ENCODE measurements around the gene CYP2A6. TPM values are rescaled to one million over a fixed set of nuclear protein-coding genes. Genes with fewer than 3 reads are reported as not detected.
"Not testable (repeated sequence)": the region's sequence is repeated elsewhere in the genome, so short reads cannot be mapped to it uniquely, and the experiment has no call there.

CYP2A6 gene
- total RNA-seq, 2 donors from 2014 or later: not detected

- H3K9ac ChIP-seq (ENCODE audit: extremely low read depth, low read length, poor library complexity, severe bottlenecking); H3K27ac ChIP-seq (ENCODE audit: low read depth, low read length); H3K9me3 Mint-ChIP-seq; H3K4me3 ChIP-seq (ENCODE audit: low read length); H3K27me3 ChIP-seq (ENCODE audit: control insufficient read depth, insufficient read depth, low read length, poor library complexity, severe bottlenecking); H3K36me3 ChIP-seq (ENCODE audit: control insufficient read depth, insufficient read depth, low read length); H3K36me3 Mint-ChIP-seq (ENCODE audit: low read depth); H3K9me3 ChIP-seq (ENCODE audit: control insufficient read depth, low read length); H3K4me1 ChIP-seq (ENCODE audit: control insufficient read depth, insufficient read depth, low read length): not testable (repeated sequence)
- Mint-ChIP-seq H3K27ac (peak overlapping the region; percentile 90), H3K27me3 (ENCODE audit: insufficient read depth) (peaks cover 13% of the 10 kb centered on the region), H3K4me1 (peaks cover 24% of the 10 kb centered on the region), H3K4me3 (peak overlapping the region; percentile 4)
- 72 to 80% methylated on average over 7 to 9 of the region's 9 CpGs for WGBS, 2 experiments (ENCODE audit: insufficient coverage in 1 of 2, insufficient read length in 1 of 2)
- peak; percentile 78 for DNase-seq
These were observed 27.3 kb downstream of the CYP2A6 start for GRCh38 chr19:40822704-40823553.

- 93 to 95% methylated on average over 14 to 22 of the region's 22 CpGs for WGBS, 2 experiments (ENCODE audit: insufficient coverage in 1 of 2, insufficient read length in 1 of 2)
- DNase-seq: peak; percentile 44
- no peaks in the 10 kb centered on the region for H3K36me3 Mint-ChIP-seq (ENCODE audit: low read depth)
- H3K9ac ChIP-seq (ENCODE audit: extremely low read depth, low read length, poor library complexity, severe bottlenecking): no peak overlapping the region
- peaks cover 24% of the 10 kb centered on the region for H3K4me1 Mint-ChIP-seq
- H3K9me3 ChIP-seq (ENCODE audit: control insufficient read depth, low read length): no peaks in the 10 kb centered on the region
- no peaks in the 10 kb centered on the region for H3K36me3 ChIP-seq (ENCODE audit: control insufficient read depth, insufficient read depth, low read length)
- no peak overlapping the region for H3K27ac ChIP-seq (ENCODE audit: low read depth, low read length)
- peak overlapping the region; percentile 4 for H3K4me3 Mint-ChIP-seq
- peak overlapping the region; percentile 90 for H3K27ac Mint-ChIP-seq
- no peaks in the 10 kb centered on the region for H3K9me3 Mint-ChIP-seq
- no peak for TF ChIP-seq CTCF (conservative IDR thresholded peaks at IDR 0.05)
- no peaks in the 10 kb centered on the region for H3K27me3 ChIP-seq (ENCODE audit: control insufficient read depth, insufficient read depth, low read length, poor library complexity, severe bottlenecking)
- no peak overlapping the region for H3K4me3 ChIP-seq (ENCODE audit: low read length)
- peaks cover 2% of the 10 kb centered on the region for H3K4me1 ChIP-seq (ENCODE audit: control insufficient read depth, insufficient read depth, low read length)
- peaks cover 18% of the 10 kb centered on the region for H3K27me3 Mint-ChIP-seq (ENCODE audit: insufficient read depth)
These were observed 28.1 kb downstream of the CYP2A6 start for GRCh38 chr19:40822161-40822560.

- not testable (repeated sequence) for H3K27ac ChIP-seq (ENCODE audit: low read depth, low read length); H3K27ac Mint-ChIP-seq
- 53 to 86% methylated on average over 2 to 5 of the region's 6 CpGs for WGBS, 2 experiments (ENCODE audit: insufficient coverage in 1 of 2, insufficient read length in 1 of 2)
These were observed 30.6 kb downstream of the CYP2A6 start for GRCh38 chr19:40819479-40820234.

More at GRCh38 chr19:40819479-40820234, 30.6 kb downstream of the CYP2A6 start:
- not testable (repeated sequence) for H3K4me3 Mint-ChIP-seq; H3K4me3 ChIP-seq (ENCODE audit: low read length); H3K36me3 Mint-ChIP-seq (ENCODE audit: low read depth); H3K9me3 ChIP-seq (ENCODE audit: control insufficient read depth, low read length); H3K9ac ChIP-seq (ENCODE audit: extremely low read depth, low read length, poor library complexity, severe bottlenecking); H3K27me3 ChIP-seq (ENCODE audit: control insufficient read depth, insufficient read depth, low read length, poor library complexity, severe bottlenecking); H3K36me3 ChIP-seq (ENCODE audit: control insufficient read depth, insufficient read depth, low read length); H3K4me1 ChIP-seq (ENCODE audit: control insufficient read depth, insufficient read depth, low read length); H3K9me3 Mint-ChIP-seq
- Mint-ChIP-seq H3K27me3 (ENCODE audit: insufficient read depth) (peaks cover 40% of the 10 kb centered on the region), H3K4me1 (peaks cover 24% of the 10 kb centered on the region)
- TF ChIP-seq CTCF (conservative IDR thresholded peaks at IDR 0.05): peak; percentile 91
- DNase-seq: peak; percentile 77
